ENCODE data around the gene COMMD1.

The COMMD1 gene

DNA sequence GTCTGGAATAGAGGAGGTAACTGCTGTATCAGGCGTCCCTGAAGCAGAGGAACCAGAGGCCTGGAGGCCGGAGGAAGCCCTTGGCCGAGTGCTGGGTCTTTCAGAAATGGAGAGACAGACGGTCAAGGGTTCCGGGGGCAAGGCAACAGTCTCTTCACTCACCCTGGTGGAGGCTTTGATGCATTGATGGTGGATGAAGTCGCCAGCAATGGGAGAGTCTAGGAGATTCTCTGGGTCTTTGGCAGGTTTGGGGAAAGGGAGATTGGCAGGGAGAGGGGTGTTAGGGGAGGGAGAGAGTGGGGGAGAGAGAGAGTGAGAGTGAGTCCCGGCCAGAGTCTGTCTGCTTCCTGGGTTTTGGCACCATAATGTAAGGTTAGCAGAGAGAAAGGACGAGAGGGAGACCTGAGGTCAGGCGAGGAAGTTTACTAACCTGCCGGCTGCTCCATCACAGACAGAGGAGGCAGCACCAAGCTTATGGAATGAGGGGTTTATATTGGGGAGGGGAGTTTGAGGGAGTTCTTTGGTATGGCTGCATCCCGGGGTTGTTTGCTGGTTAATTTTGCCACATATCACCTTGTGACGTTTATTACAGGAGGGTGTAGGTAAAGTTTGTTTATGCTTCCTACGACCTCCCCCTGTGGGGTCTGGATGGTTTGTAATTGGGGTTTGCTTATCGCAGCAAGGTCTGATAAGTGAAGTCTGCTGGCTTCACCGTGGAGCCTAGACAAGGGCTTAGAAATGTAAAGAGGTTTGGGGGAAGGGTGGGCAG lies 19.6 kb downstream of the COMMD1 start:
- Histone ChIP-seq H3K27ac (ENCODE audit: low read length) (no peak overlapping the region), H3K4me3 (ENCODE audit: low read length) (no peak overlapping the region), H3K36me3 (ENCODE audit: control insufficient read depth, insufficient read depth, low read length) (no peaks in the 10 kb centered on the region), H3K4me1 (ENCODE audit: control insufficient read depth, insufficient read depth, low read length) (no peaks in the 10 kb centered on the region), H3K9me3 (ENCODE audit: control insufficient read depth, insufficient read depth, low read length) (no peaks in the 10 kb centered on the region), H3K27me3 (ENCODE audit: control insufficient read depth, insufficient read depth, low read length) (no peaks in the 10 kb centered on the region)
- WGBS (ENCODE audit: insufficient coverage, insufficient read length), result no CpG with 5 or more reads among the region's 15 CpGs
- DNase-seq (ENCODE audit: low read depth, low spot score), result no peak

GRCh38 chr2:61926531-61927477 lies 21.3 kb downstream of the COMMD1 start:
- WGBS (ENCODE audit: insufficient coverage, insufficient read length), result no CpG with 5 or more reads among the region's 8 CpGs
- Histone ChIP-seq H3K4me1 (ENCODE audit: control insufficient read depth, insufficient read depth, low read length) (no peaks in the 10 kb centered on the region), H3K36me3 (ENCODE audit: control insufficient read depth, insufficient read depth, low read length) (no peaks in the 10 kb centered on the region), H3K9me3 (ENCODE audit: control insufficient read depth, insufficient read depth, low read length) (no peaks in the 10 kb centered on the region), H3K4me3 (ENCODE audit: low read length) (no peak overlapping the region), H3K27me3 (ENCODE audit: control insufficient read depth, insufficient read depth, low read length) (no peaks in the 10 kb centered on the region), H3K27ac (ENCODE audit: low read length) (no peak overlapping the region)
- no peak for DNase-seq (ENCODE audit: low read depth, low spot score)

- DNase-seq (ENCODE audit: low read depth, low spot score), result no peak
- Histone ChIP-seq H3K4me1 (ENCODE audit: control insufficient read depth, insufficient read depth, low read length) (no peaks in the 10 kb centered on the region), H3K4me3 (ENCODE audit: low read length) (no peak overlapping the region), H3K36me3 (ENCODE audit: control insufficient read depth, insufficient read depth, low read length) (no peaks in the 10 kb centered on the region), H3K9me3 (ENCODE audit: control insufficient read depth, insufficient read depth, low read length) (no peaks in the 10 kb centered on the region), H3K27ac (ENCODE audit: low read length) (no peak overlapping the region), H3K27me3 (ENCODE audit: control insufficient read depth, insufficient read depth, low read length) (no peaks in the 10 kb centered on the region)
- no CpG with 5 or more reads among the region's 5 CpGs for WGBS (ENCODE audit: insufficient coverage, insufficient read length)
Observed at GRCh38 chr2:61928826-61929461, 23.5 kb downstream of the COMMD1 start.

DNA sequence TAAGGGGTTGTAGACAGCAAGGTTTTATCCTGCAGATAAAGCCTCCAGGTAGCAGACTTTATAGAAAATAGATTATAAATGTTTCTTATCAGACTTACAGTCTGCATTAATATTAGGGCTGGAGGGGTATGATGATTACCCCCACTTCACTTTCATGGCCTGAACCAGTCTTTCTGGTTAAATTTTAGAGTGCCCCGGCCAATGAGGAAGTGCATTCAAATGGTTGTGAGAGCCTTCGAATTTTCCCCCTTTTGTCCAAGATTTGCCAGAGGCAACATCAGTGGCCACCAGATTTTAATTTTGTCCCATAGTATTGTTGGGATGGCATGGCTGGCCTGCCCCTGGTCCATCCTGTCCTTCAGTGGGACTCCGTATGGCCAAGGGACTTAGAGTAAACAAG lies 31.6 kb downstream of the COMMD1 start:
- Histone ChIP-seq H3K9me3 (ENCODE audit: control insufficient read depth, insufficient read depth, low read length) (no peaks in the 10 kb centered on the region), H3K27ac (ENCODE audit: low read length) (no peak overlapping the region), H3K36me3 (ENCODE audit: control insufficient read depth, insufficient read depth, low read length) (no peaks in the 10 kb centered on the region), H3K4me3 (ENCODE audit: low read length) (no peak overlapping the region), H3K4me1 (ENCODE audit: control insufficient read depth, insufficient read depth, low read length) (no peaks in the 10 kb centered on the region), H3K27me3 (ENCODE audit: control insufficient read depth, insufficient read depth, low read length) (no peaks in the 10 kb centered on the region)
- WGBS (ENCODE audit: insufficient coverage, insufficient read length), result no CpG with 5 or more reads among the region's 3 CpGs
- no peak for DNase-seq (ENCODE audit: low read depth, low spot score)

- no peak for DNase-seq (ENCODE audit: low read depth, low spot score)
- no CpG with 5 or more reads among the region's 5 CpGs for WGBS (ENCODE audit: insufficient coverage, insufficient read length)
- Histone ChIP-seq H3K9me3 (ENCODE audit: control insufficient read depth, insufficient read depth, low read length) (no peaks in the 10 kb centered on the region), H3K4me1 (ENCODE audit: control insufficient read depth, insufficient read depth, low read length) (no peaks in the 10 kb centered on the region), H3K4me3 (ENCODE audit: low read length) (no peak overlapping the region), H3K27ac (ENCODE audit: low read length) (no peak overlapping the region), H3K36me3 (ENCODE audit: control insufficient read depth, insufficient read depth, low read length) (no peaks in the 10 kb centered on the region), H3K27me3 (ENCODE audit: control insufficient read depth, insufficient read depth, low read length) (no peaks in the 10 kb centered on the region)
Observed at GRCh38 chr2:61937886-61938285, 32.4 kb downstream of the COMMD1 start.

GRCh38 chr2:61938511-61938910 lies 33.0 kb downstream of the COMMD1 start:
- Histone ChIP-seq H3K9me3 (ENCODE audit: control insufficient read depth, insufficient read depth, low read length) (no peaks in the 10 kb centered on the region), H3K4me1 (ENCODE audit: control insufficient read depth, insufficient read depth, low read length) (no peaks in the 10 kb centered on the region), H3K27me3 (ENCODE audit: control insufficient read depth, insufficient read depth, low read length) (no peaks in the 10 kb centered on the region), H3K27ac (ENCODE audit: low read length) (no peak overlapping the region), H3K36me3 (ENCODE audit: control insufficient read depth, insufficient read depth, low read length) (no peaks in the 10 kb centered on the region), H3K4me3 (ENCODE audit: low read length) (no peak overlapping the region)
- DNase-seq (ENCODE audit: low read depth, low spot score), result no peak
- no CpG with 5 or more reads among the region's 3 CpGs for WGBS (ENCODE audit: insufficient coverage, insufficient read length)

DNA sequence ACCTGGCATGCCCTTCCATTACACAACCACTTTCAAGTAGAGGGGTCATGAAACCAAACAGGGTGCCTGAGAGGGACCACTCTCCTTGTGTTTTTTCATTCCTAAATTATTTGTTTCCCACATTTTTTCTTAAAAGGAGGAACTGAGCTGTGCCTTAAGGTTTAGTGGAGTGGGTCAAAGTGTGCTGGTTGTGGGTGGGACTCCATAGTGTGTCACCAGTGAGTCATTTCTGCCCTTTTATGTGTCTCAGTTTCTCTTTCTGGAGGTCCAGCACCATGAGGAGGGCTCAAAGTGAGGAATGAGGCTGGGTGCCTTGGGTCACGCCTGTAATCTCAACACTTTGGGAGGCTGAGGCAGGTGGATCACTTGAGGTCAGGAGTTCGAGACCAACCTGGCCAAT lies 37.8 kb downstream of the COMMD1 start:
- Histone ChIP-seq H3K4me1 (ENCODE audit: control insufficient read depth, insufficient read depth, low read length) (no peaks in the 10 kb centered on the region), H3K4me3 (ENCODE audit: low read length) (no peak overlapping the region), H3K9me3 (ENCODE audit: control insufficient read depth, insufficient read depth, low read length) (no peaks in the 10 kb centered on the region), H3K36me3 (ENCODE audit: control insufficient read depth, insufficient read depth, low read length) (no peaks in the 10 kb centered on the region), H3K27ac (ENCODE audit: low read length) (no peak overlapping the region), H3K27me3 (ENCODE audit: control insufficient read depth, insufficient read depth, low read length) (no peaks in the 10 kb centered on the region)
- no peak for DNase-seq (ENCODE audit: low read depth, low spot score)
- no CpG with 5 or more reads among the region's 2 CpGs for WGBS (ENCODE audit: insufficient coverage, insufficient read length)

- H3K27ac ChIP-seq (ENCODE audit: low read length), result no peak overlapping the region
- DNase-seq (ENCODE audit: low read depth, low spot score), result no peak
- no peaks in the 10 kb centered on the region for H3K27me3 ChIP-seq (ENCODE audit: control insufficient read depth, insufficient read depth, low read length)
- no peak overlapping the region for H3K4me3 ChIP-seq (ENCODE audit: low read length)
- no peaks in the 10 kb centered on the region for H3K4me1 ChIP-seq (ENCODE audit: control insufficient read depth, insufficient read depth, low read length)
- H3K36me3 ChIP-seq (ENCODE audit: control insufficient read depth, insufficient read depth, low read length), result no peaks in the 10 kb centered on the region
- WGBS (ENCODE audit: insufficient coverage, insufficient read length), result 100% methylated on average over 2 of the region's 4 CpGs
- no peaks in the 10 kb centered on the region for H3K9me3 ChIP-seq (ENCODE audit: control insufficient read depth, insufficient read depth, low read length)
Observed at GRCh38 chr2:61946666-61947065, 41.2 kb downstream of the COMMD1 start.

DNA sequence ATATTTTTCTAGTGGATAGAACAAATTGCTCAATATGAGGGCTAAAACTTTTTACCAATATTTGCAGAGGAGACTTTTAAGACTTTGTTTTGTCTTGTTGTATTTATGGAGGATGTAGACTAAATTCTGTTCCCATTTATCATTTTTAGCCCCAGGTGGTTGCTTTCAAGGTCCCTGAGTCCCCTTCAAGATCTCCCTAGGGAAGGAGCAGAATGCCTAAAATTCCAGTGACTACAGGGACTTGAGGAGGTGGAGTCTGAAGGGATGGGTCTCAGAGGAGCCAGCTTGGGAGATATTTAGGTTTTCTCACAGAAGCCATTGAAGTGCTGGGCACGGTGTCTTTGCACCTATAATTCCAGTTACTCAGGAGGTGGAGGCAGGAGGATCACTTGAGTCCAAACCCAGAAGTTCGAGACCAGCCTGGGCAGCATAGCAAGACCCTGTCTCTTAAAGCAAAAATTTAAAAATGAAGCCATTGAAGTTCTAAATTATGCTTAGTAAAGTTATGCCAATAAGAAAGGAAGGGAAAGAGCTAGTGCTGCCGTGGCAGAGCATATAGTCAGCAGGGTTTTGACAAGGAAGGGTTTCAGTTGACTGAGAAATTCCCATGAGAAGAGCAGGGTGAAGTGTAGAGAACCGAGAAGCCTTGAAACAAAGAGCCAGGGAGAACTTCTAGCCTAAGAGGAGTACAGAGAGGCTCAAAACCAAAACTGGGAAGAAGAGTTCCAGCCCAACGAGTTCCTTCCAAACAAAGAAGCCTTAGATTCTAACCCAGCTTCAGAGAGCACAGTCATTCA lies 43.4 kb downstream of the COMMD1 start:
- H3K27ac ChIP-seq (ENCODE audit: low read length), result no peak overlapping the region
- no peaks in the 10 kb centered on the region for H3K4me1 ChIP-seq (ENCODE audit: control insufficient read depth, insufficient read depth, low read length)
- WGBS (ENCODE audit: insufficient coverage, insufficient read length), result no CpG with 5 or more reads among the region's 5 CpGs
- H3K36me3 ChIP-seq (ENCODE audit: control insufficient read depth, insufficient read depth, low read length), result no peaks in the 10 kb centered on the region
- peaks cover 3% of the 10 kb centered on the region; the same call in 1 of the 2 replicates for H3K9me3 ChIP-seq (ENCODE audit: control insufficient read depth, insufficient read depth, low read length)
- H3K27me3 ChIP-seq (ENCODE audit: control insufficient read depth, insufficient read depth, low read length), result no peaks in the 10 kb centered on the region
- DNase-seq (ENCODE audit: low read depth, low spot score), result no peak
- no peak overlapping the region for H3K4me3 ChIP-seq (ENCODE audit: low read length)

GRCh38 chr2:61949458-61949713 lies 43.9 kb downstream of the COMMD1 start:
- no peak for DNase-seq (ENCODE audit: low read depth, low spot score)
- Histone ChIP-seq H3K4me3 (ENCODE audit: low read length) (no peak overlapping the region), H3K9me3 (ENCODE audit: control insufficient read depth, insufficient read depth, low read length) (peaks cover 3% of the 10 kb centered on the region; the same call in 1 of the 2 replicates), H3K4me1 (ENCODE audit: control insufficient read depth, insufficient read depth, low read length) (no peaks in the 10 kb centered on the region), H3K27ac (ENCODE audit: low read length) (no peak overlapping the region), H3K36me3 (ENCODE audit: control insufficient read depth, insufficient read depth, low read length) (no peaks in the 10 kb centered on the region), H3K27me3 (ENCODE audit: control insufficient read depth, insufficient read depth, low read length) (no peaks in the 10 kb centered on the region)
- WGBS (ENCODE audit: insufficient coverage, insufficient read length), result no CpG with 5 or more reads among the region's 1 CpG
